Measurements from ENCODE around the gene CADPS.

The CADPS gene

DNA sequence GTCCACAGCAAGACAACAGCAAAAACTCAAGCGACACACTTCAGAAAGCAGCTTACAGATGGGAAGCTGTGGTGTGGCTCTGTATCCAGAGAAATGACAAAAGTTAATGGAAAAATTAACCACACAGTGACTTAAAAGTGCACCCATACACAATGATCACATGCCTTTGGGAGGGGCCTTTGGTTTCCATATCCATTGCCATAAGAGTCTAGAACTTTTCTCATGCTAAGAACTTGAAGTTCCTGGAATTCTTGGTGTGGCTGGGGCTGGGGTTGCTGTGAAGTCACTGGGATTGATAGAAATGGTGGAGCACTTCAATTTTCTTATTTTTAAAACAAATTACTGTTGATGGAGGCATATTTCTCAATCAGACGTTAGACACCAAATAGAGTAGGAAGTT is 393.3 kb downstream of the CADPS start:
- DNase-seq, result no peak

DNA sequence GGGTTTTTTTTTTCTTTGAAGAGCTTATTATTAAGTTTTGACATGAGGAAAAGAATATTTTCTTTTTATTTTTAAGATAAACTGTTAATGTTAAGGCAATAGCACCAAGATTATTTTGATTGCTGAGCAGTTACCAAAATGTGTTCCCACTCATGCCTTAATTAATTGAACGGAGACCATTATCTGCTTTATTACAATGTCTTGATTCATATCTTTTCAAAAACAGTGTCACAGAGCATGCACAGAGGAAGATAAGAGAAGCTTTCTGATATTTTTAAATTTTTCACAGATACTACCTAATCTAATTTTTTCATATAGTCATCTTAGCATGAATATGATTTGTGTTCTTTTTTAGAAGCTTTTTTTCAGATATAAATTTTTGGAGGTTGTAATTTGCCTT is 395.2 kb downstream of the CADPS start:
- no peak for DNase-seq

DNA sequence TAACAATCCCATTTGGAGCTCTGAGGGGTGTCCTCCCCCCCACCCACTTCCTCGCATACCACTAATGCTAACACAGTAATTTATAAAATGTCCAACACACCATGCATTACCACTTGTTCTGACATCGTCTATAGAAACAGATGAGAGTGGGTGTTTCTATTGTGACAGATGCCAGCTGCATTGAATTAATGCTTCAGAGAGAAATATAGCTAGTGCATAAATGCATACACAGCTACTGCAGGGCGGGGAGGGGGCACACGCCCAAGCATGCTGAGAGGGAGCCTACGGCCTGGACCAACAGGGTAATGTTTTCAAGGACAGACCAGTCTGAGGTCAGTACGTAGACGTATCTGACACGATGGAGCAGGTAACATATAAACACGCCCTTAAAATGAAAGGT is 395.9 kb downstream of the CADPS start:
- no peak for DNase-seq

DNA sequence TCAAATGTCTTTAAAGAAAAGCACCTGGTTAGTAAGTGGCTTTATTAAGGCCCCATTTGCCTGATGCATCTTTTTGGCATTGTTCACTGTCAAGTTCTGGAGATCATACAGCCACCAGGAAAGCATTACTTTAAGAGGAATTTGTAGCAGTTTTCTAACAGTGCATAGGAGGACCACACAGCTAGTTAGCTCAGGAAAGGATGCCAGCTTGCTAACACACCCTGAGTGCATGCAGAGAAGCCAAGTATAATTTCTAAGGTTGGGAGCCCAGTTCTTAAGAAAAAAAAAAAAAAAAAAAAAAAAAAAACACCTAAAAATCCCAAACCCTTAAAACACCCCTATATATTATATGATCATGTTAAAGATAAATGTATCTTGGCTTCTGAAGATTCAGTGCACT is 399.9 kb downstream of the CADPS start:
- no peak for DNase-seq

DNA sequence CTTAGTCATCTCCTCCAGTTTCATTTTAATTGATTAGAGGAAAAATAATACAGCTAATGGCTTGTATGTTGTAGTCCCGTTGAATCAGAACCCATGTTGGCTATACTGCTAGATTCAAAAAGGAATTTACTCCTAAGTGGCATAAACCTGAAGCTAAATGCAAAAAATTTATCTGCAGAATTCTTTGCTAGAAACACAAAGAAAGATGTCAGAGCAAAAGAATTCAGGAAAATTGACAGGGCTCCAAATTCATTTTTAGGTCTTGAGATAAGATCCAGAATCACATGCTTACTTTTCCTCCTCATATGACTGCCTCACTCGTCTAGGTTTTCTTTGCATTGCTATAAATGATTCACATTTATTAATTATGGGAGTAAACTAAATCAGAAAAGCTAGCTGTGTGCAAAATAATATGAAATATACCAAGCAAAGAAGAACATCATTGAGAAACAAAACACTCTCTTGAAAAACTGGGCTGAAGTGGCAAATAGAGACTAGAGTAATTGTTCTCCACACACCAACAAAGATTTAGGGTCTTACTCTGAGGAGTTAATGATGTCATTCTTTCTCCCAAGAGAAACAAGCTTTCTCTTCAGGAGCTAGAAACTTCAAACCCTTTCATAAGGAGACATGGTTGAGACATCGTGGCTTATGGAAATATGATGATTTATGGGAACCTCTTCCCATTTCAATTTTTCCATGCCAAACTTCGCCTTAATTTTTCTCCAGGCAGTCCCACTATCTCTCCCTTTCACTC is 407.1 kb downstream of the CADPS start:
- no peak for DNase-seq

DNA sequence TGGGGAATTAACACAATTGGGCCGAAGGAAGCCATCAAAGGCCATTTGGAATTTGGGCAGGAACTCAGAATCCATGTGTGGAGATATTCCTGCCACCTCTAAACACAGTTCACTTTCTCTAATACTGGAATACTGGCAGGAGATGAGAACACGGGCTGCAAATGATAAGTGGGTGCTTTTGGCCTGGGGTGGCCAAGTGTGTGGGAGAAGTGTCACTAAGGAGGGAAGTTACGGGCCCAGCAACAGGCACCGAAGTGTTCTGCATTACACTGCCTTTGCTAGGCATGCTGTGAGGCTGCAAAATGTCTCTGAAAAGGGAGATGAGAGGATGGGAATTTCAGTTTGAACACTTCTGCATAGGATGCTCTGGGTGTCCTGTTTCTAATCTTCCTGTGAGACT is 412.4 kb downstream of the CADPS start:
- DNase-seq, result no peak

DNA sequence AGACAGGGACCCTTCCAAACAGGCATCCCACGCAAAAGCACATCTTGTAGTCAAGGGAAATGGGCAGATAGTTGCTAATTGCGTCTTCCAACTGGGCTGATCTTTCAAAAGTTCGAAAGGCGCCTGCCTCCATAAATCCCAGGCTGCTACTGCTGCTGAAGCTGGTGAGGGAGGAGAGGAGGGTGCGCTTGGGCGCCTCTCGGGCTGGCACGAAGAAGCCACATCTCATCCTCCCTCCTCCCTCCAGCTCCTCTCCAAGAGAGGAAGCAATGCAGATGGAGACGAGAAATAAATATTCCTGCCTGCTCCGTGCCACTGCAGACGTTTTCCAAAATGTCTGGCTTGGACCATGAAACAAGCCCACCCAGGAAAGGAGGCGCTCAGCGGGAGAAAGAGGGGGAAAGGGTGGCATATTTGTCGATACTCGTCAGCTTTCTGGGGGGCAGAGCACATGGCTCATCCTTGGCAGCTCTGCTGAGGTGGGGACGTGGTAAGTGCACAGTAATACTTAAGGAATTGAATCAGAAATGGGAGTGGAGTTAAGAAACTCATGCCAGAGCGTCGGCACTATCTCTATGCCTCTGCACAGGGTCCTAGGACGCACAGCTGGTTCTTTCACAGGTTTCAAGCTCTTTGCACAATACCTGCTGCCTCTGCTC is 413.0 kb downstream of the CADPS start:
- DNase-seq, result no peak

DNA sequence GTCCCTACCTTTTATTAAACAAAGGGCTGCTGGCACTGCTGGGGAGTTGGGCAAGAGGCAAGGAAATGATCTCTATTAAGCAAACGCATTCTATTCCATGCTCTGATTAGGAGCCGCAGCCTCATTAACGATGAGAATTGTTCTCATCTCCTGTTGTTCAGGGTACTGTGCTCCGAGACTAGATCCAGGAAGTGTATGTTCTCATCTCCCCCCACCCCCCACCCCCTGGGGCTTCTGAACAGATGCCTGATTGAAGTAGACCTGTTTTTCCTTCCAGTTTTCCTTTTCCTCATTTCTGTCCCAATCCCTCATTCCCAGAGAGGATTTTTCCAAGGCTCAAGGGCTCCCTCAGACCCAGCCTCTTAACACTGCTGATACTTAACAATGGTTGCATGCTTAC is 420.3 kb downstream of the CADPS start:
- DNase-seq, result no peak

DNA sequence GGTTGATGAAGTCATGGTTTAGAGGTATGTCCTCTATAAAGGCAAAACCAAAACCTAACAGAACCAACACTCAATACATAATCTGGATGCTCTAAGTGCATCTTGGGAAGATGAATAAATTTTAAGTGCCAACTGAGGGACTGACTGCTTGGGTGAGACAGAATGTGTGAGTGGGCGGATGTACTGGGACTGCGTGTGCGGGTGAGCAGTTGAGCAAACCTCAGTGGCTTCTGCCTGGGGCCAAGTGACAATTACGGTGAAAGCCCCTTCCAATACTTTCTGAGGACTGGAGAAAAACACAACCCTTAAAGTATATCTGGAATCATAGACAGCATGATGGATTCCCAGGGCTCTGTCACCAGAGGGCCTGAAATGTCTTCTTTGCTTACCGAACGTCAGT is 421.8 kb downstream of the CADPS start:
- DNase-seq, result no peak

DNA sequence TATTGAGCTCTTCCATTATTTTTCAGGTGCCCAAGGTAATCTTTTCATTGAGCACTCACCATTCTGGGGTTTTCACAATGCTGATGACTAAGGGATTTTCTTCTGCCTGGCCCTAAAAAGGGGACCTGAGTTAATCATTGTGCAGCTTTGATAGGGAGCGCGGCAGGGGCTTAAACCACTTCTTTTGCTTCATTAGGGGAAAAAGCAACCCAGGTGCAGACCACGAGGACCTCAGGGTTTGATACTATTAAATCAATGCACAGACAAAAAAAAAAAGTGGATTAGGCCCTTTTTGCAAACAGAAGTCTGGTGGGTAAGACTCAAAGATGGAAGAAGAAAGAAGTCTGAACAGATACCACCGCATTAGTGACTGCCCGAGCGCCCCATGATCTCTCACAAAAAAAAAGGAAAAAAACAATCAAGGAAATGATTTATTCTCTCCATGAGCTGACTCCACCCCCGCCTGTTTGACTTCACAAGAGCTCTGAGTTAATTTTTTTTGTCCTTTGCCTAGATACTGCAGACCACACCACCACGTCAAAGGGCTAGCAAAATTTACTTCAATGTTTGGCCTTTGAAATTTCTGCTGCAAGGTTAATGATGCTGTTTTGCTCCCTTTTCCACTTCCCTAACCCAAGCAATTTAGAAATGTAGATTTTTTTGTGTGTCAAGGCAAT is 423.9 kb downstream of the CADPS start:
- no peak for DNase-seq

DNA sequence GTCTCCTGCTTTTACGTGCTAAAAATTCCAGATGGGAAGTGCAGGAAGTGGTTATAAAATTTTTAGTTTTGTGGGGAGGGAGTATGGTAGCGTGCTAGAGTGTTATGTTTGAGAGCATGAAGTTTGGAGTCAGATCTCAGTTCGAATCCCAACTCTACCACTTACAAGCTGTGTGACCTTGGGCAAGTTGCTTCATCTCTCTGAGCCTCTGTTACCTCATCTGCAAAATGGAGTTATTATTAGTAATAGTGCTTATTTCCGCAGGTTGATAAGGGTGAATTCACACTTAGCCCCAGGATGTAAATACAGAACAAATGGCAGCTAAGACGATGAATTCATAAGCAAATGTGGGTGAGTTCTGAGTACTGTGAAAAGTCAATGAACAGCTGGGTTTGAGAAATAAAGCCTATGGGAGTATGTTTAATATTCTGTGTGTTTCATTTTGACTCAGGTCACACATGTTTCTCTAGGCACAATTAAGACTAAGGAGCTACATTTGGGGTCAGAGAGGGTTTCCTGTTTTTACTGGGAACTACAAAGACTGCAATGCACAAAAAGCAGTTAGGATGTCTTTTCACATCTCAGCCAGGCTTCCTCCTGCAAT is 428.8 kb downstream of the CADPS start:
- no peak for DNase-seq

DNA sequence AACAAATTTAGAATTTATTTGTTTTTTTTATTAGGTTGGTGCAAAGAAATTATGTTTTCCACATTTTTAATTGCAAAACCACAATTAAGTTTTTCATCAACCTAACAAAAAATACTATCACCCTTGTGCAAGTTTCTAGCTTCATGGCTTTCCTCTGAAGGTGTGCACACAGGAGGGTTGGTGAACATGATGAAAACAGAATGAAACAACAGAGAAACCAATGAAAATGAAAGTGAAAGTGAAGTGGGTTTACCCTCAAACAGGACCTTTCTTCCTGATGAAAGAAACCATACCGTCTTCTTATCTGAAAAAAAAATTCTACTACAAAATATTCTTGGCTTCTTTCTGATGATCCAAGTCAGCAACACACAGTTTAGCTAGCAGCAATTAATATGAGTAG is 429.9 kb downstream of the CADPS start:
- no peak for DNase-seq

DNA sequence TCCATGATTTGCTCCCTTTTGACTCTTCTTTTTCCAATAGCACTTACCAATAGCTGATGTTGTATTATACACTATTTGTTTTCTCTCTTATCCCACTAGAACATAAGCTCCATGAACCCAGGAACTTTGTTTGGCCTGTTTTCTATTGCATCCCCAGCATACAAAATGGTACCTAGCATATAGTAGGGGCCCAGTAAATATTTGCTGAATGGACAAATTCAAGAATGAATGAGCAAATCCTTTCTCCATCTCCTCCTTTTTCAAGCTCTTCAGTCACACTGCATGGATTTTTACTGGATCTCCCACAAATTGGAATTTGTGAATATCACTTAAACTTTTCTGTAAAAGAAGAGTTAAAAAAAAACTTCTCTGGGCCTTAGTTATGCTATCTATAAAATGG is 435.2 kb downstream of the CADPS start:
- no peak for DNase-seq

DNA sequence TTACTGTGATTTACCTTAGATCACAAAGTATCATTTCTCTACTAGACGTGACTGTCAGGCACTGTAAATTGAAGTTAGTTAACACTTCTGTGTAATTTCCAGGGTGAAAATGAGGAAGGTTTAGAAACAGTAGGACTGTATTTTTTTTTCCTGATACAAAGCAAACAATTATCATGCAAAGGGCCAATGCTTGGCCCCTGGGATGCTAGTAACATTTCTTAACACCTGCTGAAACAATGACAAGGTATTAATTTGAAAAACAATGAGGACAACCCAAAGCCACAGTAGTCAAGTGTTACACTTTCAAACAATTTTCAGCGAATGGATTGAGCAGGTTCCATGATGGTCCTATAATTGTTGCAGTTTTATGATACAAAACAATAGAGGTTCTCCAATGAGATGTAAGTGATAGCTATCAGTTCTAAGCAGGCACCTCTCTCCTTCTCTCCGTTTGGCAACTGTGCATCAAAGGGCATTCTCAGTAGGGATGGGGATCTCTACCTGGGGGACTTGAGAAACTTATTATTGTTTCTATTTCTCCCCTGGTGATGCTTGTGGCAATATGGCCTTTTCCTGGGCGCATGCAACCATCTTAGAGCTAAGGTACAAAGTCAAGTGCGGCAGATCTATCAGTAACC is 435.9 kb downstream of the CADPS start:
- no peak for DNase-seq

DNA sequence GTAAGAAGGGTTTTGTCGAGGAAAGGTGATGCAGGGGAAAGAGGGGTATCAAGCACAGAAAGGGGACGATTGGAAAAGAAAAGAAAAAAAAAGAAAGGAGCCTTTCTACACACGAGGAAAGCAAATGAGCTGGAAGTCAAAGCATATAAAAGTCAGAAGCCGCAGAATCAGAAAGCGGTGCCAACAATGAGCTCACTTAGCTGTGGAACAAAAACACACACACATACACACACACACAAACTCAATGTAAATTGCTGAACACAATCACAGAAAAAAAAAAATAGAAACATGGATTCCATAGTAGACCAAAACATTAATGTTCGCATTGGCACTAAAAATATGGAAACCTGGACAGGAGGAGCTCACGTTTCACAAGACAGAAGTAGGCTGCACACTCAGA is 438.4 kb downstream of the CADPS start:
- DNase-seq, result no peak

DNA sequence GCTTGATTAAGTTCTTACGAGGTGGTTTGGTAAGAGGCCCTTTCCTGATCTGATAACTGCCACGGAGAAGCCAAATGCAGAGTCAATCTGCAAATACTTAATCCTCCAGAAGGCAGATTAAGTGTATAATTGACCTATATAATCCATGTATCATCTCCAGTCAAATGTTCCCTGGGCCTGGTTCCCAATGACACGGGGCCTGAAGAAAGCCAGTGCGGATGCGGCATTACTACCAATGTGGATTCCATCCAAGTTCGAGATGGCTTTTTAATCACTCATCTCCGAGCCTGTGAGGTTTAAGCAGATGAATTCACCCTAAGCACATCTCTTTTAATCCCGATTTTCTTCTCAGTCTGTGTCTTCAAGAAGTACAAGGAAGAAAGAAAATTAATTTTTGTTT is 441.8 kb downstream of the CADPS start:
- DNase-seq, result no peak

DNA sequence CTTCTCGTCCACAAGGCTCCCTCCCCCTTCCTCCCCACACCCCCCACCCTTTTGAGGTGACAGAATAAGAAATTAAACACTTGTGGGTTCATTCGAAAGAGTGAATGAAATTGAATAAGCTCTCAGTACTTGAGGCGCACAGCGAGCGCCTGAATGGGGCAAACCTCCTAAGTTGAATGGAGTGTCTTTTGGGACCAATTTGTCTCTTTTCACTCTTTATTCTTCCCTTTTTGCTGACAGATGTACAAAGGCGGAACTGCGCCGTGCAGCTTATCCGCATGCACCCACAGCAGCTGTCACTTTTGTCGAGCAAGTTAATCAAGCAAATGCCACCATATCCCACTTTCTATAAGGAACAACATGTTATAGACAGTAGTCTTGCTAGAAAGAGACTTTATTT is 454.0 kb downstream of the CADPS start:
- DNase-seq, result no peak

DNA sequence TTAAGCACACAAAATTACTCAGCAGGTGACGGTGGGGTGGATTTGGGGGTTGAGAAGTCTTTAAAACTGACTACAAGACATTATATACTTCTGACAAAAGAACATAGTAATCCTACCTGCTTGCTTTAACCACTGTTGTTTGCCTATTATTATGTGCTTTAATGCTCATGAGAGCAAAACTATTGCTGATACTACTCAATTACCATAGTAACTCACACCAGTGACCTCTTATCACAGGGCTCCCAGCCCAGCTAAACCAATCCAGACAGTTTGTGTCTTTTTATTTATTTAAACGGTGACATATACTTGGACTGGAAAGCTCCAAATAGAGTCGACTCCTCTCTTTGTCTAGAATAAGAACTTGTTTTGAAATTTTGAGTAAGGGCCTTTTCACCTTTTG is 459.1 kb downstream of the CADPS start:
- DNase-seq, result no peak

DNA sequence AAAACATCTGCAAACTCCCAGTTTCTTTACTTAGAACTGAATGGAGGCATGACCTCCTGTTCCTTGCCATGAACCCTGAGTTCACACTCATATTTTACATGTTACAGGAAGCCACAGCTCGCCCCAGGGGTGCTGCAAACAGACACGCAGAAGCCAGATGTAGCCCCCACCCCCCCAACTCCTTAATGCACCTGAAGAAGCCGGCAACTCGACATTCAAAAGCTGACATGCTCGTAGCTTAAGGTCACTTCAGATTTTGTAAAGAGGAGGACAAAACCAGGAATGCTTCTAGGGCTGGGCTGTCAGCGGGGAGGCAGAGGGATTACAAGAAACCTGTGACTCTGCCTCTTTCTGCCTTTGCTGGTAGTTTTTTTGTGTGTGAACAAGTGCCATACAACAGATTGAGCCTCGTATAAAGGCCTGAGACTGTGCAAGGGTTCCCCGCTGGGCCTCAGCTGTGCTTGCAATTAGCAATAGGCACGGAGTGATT is 459.9 kb downstream of the CADPS start:
- peak; percentile 24 for DNase-seq

DNA sequence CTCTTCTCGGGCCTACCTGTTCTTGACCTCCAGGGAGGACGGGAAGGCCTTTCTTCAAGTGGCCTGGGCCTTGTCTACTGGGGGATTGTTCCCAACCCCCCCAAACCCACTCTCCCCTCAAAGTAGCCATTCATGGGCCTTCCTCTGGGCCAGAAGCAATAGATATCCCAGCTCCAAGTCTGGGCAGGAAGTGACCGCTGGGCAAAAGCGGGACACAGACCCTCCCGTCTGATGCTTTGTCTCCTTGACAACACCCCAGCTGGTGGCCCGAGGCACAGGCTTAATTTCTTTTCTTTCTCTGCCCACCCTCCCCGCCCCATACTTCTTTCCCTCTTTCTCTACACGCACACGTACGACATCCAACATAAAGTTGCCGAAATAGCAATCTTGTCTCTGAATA is 460.4 kb downstream of the CADPS start:
- no peak for DNase-seq

DNA sequence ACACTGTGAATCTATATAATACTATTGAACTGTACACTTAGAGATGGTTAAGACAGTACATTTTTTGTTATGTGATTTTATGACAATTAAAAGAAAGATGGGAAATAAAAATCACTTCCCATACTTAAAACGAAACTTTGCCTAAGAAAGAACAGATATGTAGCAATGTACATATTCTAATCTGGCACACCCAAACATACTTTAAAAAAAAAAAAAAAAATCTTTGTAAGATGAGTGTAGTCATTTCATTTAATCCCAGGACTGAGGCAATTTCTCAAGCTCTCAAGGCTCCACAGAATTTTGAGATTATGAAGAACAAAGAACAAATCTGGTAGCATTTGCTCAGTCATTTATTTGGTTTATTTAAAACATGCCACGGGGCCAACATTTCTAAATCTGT is 461.5 kb downstream of the CADPS start:
- no peak for DNase-seq

DNA sequence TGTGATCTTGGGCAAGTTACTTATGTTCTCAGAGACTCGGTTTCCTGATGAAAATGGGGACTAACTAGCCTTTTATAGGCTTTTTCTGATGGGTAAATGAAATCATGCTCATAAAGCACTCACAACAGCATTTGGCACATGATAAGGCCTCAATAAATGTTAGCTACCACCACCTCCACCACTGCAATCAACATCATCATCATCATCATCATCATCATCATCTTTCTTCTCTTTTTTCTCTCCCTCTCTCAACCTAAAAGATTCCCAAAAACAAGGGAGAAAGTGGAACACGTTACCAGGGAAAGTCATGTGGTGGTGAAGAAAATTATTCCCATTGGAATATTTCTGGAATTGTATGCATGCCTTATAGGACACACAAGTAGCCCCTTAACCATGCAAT is 468.3 kb downstream of the CADPS start:
- no peak for DNase-seq

DNA sequence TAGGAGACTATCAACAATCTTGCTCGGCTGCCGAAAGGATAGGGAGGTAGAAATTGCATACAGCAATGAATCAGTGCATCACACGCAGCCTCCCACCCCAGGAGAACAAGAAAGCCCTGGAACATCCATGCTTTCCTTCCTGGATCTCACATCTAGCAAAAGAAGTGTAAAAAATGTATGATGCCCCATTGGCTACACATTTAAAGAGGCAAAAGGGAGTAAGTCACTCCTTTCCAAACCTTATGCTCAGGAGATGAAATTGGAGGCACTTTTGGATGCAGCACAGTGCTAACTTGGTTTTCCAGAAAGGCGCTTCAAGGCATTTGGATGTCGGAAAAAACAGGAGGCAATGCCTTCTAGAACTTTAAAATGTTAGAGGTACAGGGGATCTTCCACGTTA is 469.6 kb downstream of the CADPS start:
- no peak for DNase-seq

All from COR-L47 (cell line).